ENCODE data around the gene BCAS1.

- TF ChIP-seq CTCF (IDR thresholded peaks at IDR 0.05) (no peak), POLR2A (IDR thresholded peaks at IDR 0.05) (no peak)
Observed at GRCh38 chr20:53956013-53956715, 114.2 kb downstream of the BCAS1 start.
